GM20000 (cell line): ENCODE results near the gene TAMM41.
"Not testable (repeated sequence)": the region's sequence is repeated elsewhere in the genome, so short reads cannot be mapped to it uniquely, and the experiment has no call there.

ENCODE experiments used
- DNase-seq: peaks from one replicate; pipeline ENCODE4 v3.0.0; 2012; ENCODE audit warnings: low spot score
- CTCF ChIP-seq: IDR thresholded peaks from 2 replicates; pipeline ENCODE4 v1.5.1; 2012; ENCODE audit warnings: mild to moderate bottlenecking, control low read depth; ENCODE audit errors: extremely low read depth, missing control alignments

TAMM41 gene, protein sequence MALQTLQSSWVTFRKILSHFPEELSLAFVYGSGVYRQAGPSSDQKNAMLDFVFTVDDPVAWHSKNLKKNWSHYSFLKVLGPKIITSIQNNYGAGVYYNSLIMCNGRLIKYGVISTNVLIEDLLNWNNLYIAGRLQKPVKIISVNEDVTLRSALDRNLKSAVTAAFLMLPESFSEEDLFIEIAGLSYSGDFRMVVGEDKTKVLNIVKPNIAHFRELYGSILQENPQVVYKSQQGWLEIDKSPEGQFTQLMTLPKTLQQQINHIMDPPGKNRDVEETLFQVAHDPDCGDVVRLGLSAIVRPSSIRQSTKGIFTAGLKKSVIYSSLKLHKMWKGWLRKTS

GRCh38 chr3:11846281-11847266, at the start of gene TAMM41:
TSS of gene TAMM41 (minus strand) at chr3:11846885. CDS start at chr3:11846636, 249 bp downstream.
- peak; percentile 91 for TF ChIP-seq CTCF
- peak; percentile 88 for DNase-seq

- no peak for TF ChIP-seq CTCF
- DNase-seq, result no peak
These were observed 32.2 kb upstream of the TAMM41 start for GRCh38 chr3:11878837-11879236.

GRCh38 chr3:11874707-11875106, 28.0 kb upstream of the TAMM41 start:
- not testable (repeated sequence) for DNase-seq

GRCh38 chr3:11863739-11864138, 17.1 kb upstream of the TAMM41 start:
- not testable (repeated sequence) for DNase-seq

DNA sequence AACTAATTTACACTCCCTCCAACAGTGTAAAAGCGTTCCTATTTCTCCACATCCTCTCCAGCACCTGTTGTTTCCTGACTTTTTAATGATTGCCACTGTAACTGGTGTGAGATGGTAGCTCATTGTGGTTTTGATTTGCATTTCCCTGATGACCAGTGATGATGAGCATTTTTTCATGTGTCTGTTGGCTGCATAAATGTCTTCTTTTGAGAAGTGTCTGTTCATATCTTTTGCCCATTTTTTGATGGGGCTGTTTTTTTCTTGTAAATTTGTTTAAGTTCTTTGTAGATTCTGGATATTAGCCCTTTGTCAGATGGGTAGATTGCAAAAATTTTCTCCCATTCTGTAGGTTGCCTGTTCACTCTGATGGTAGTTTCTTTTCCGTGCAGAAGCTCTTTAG, 15.9 kb upstream of the TAMM41 start:
- DNase-seq, result not testable (repeated sequence)

GRCh38 chr3:11862145-11862544, 15.5 kb upstream of the TAMM41 start:
- DNase-seq, result not testable (repeated sequence)

DNA sequence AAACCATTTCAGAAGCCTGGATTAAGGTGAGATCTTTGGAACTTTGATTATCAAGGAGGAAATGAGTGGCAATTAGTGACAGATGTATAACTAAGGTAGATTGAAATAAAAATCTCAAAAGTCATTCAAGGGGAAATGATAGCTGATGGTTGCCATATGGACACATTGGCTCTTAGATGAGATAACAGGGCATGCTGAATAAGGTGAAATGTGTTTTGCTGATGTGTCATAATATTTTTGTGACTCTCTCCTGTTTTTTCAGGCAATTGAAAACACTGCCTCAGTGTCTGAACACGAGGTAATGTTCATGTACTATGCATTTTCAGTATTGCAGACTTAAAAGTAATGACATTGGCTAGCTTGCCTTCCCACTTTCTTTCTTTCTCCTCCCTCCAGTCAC, 13.5 kb upstream of the TAMM41 start:
- DNase-seq, result not testable (repeated sequence)

DNA sequence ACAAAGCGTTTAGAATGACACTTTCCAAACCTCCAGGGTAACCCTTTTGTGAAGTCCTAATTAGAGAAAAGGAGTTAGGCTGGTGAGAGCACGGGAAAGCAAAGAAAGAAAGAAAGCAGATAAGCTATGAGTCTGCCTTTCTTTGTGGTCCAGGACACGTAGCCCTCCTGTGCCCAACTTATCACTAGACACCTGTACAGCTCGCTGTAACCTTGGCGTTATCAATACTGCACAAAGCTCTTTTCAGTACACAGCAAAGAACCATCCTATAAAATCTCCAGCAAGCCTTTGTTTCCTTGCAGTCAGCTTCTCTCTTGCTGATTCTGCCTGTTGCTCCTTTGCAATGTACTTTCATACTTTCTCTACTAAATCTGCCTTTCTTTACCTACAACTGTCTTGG, 6.8 kb upstream of the TAMM41 start:
- no peak for DNase-seq
- no peak for TF ChIP-seq CTCF

- DNase-seq, result no peak
These were observed 3.3 kb upstream of the TAMM41 start for GRCh38 chr3:11850003-11850402.

More at GRCh38 chr3:11850003-11850402, 3.3 kb upstream of the TAMM41 start:
- TF ChIP-seq CTCF, result no peak
